Measurements from ENCODE around the gene IER5.
A peak's percentile ranks its signal among the peaks of the same experiment; 100 is the strongest.

Gene IER5

DNA sequence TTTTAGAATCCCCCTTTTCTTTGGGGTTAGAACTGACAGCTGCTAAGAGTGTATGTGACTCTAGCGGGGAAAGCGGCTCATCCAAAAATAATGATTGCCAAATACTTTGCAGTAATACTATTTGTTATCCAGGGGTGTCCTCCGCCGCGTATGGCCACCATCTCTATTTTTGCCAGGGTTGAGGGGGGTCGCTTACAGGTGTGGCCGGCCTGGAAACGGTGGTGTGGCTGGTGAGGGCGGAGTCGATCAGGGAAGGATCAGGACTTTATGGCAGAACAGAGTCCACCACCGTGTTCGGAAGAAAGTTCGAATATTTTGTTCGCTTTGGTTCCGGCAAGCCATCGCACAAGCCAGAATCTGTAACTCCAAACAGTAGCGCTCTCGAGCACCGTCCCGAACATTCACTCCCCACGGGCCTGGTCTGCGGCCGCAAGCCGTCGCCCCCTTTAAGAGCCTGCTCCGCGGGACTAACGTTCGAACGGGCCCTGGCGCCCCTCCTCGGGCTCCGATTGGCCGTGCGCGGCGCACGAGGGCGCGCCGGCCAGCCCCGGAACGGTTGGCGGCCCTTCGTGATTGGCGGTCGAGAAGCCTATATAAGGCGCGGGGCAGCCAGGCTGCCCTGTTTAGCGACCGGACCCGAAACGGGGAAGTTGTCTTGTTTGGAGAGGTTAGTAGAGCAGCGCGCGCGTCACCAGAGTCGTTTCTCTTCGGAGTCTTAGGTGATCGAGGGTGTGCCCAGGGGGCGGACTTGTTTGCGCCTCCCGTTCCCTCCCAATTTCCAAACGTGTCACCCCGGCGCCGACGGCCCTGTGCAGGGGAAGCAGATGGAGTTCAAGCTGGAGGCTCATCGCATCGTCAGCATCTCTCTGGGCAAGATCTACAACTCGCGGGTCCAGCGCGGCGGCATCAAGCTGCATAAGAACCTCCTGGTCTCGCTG lies at the start of gene IER5 (continued):
- TF ChIP-seq ZNF350 (tag by site-specific recombination; IDR thresholded peaks at IDR 0.05) (no peak), ZSCAN23 (tag by site-specific recombination; IDR thresholded peaks at IDR 0.05) (no peak), ZNF514 (tag by site-specific recombination; IDR thresholded peaks at IDR 0.05) (no peak), ELK4 (IDR thresholded peaks at IDR 0.05; ENCODE audit: borderline replicate concordance, low read depth, low read length) (no peak), SP2 (tag by site-specific recombination; IDR thresholded peaks at IDR 0.05) (peak; percentile 94), ZNF133 (tag by site-specific recombination; IDR thresholded peaks at IDR 0.05) (no peak), ZNF792 (tag by site-specific recombination; IDR thresholded peaks at IDR 0.05) (no peak), ZNF391 (tag by site-specific recombination; IDR thresholded peaks at IDR 0.05; ENCODE audit: borderline replicate concordance, low read depth) (peak; percentile 83; the same call in 1 of the 2 replicates), ZNF837 (tag by site-specific recombination; IDR thresholded peaks at IDR 0.05) (no peak), ZNF174 (tag by site-specific recombination; IDR thresholded peaks at IDR 0.05) (no peak), KLF8 (tag by site-specific recombination; IDR thresholded peaks at IDR 0.05) (peak; percentile 90), ZBTB49 (tag by site-specific recombination; IDR thresholded peaks at IDR 0.05; ENCODE audit: low read depth) (no peak), ATF2 (tag by site-specific recombination; IDR thresholded peaks at IDR 0.05; ENCODE audit: low read depth) (no peak), HOXD13 (CRISPR knock-in tag; IDR thresholded peaks at IDR 0.05; ENCODE audit: borderline replicate concordance) (no peak), ZNF239 (tag by site-specific recombination; IDR thresholded peaks at IDR 0.05) (no peak), ZNF155 (tag by site-specific recombination; IDR thresholded peaks at IDR 0.05) (no peak), ZNF558 (tag by site-specific recombination; IDR thresholded peaks at IDR 0.05) (0 out of 2 replicates have a peak, but pooled peaks have one; percentile 13), ZBTB1 (tag by site-specific recombination; IDR thresholded peaks at IDR 0.05) (0 out of 2 replicates have a peak, but pooled peaks have one; percentile 35), ZNF175 (tag by site-specific recombination; IDR thresholded peaks at IDR 0.05) (no peak), ZNF585B (tag by site-specific recombination; IDR thresholded peaks at IDR 0.05) (no peak), FEZF1 (tag by site-specific recombination; IDR thresholded peaks at IDR 0.05) (no peak), ZSCAN30 (tag by site-specific recombination; IDR thresholded peaks at IDR 0.05) (peak; percentile 51; the same call in 1 of the 2 replicates), ZNF624 (tag by site-specific recombination; IDR thresholded peaks at IDR 0.05) (no peak), ZNF664 (tag by site-specific recombination; IDR thresholded peaks at IDR 0.05) (no peak), ZNF157 (tag by site-specific recombination; IDR thresholded peaks at IDR 0.05) (0 out of 2 replicates have a peak, but pooled peaks have one; percentile 29), PBX3 (CRISPR knock-in tag; IDR thresholded peaks at IDR 0.05) (peak; percentile 32; the same call in 1 of the 2 replicates)
- TF ChIP-seq, protein P1, sequence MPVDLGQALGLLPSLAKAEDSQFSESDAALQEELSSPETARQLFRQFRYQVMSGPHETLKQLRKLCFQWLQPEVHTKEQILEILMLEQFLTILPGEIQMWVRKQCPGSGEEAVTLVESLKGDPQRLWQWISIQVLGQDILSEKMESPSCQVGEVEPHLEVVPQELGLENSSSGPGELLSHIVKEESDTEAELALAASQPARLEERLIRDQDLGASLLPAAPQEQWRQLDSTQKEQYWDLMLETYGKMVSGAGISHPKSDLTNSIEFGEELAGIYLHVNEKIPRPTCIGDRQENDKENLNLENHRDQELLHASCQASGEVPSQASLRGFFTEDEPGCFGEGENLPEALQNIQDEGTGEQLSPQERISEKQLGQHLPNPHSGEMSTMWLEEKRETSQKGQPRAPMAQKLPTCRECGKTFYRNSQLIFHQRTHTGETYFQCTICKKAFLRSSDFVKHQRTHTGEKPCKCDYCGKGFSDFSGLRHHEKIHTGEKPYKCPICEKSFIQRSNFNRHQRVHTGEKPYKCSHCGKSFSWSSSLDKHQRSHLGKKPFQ (tag by site-specific recombination; IDR thresholded peaks at IDR 0.05), result no peak
- TF ChIP-seq, protein P2, sequence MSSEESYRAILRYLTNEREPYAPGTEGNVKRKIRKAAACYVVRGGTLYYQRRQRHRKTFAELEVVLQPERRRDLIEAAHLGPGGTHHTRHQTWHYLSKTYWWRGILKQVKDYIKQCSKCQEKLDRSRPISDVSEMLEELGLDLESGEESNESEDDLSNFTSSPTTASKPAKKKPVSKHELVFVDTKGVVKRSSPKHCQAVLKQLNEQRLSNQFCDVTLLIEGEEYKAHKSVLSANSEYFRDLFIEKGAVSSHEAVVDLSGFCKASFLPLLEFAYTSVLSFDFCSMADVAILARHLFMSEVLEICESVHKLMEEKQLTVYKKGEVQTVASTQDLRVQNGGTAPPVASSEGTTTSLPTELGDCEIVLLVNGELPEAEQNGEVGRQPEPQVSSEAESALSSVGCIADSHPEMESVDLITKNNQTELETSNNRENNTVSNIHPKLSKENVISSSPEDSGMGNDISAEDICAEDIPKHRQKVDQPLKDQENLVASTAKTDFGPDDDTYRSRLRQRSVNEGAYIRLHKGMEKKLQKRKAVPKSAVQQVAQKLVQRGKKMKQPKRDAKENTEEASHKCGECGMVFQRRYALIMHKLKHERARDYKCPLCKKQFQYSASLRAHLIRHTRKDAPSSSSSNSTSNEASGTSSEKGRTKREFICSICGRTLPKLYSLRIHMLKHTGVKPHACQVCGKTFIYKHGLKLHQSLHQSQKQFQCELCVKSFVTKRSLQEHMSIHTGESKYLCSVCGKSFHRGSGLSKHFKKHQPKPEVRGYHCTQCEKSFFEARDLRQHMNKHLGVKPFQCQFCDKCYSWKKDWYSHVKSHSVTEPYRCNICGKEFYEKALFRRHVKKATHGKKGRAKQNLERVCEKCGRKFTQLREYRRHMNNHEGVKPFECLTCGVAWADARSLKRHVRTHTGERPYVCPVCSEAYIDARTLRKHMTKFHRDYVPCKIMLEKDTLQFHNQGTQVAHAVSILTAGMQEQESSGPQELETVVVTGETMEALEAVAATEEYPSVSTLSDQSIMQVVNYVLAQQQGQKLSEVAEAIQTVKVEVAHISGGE (tag by site-specific recombination; conservative IDR thresholded peaks at IDR 0.05; ENCODE audit: low read depth), result peak; percentile 25

Measured in HEK293 (cell line).